ENCODE measurements around the gene CHD6.

Gene CHD6

DNA sequence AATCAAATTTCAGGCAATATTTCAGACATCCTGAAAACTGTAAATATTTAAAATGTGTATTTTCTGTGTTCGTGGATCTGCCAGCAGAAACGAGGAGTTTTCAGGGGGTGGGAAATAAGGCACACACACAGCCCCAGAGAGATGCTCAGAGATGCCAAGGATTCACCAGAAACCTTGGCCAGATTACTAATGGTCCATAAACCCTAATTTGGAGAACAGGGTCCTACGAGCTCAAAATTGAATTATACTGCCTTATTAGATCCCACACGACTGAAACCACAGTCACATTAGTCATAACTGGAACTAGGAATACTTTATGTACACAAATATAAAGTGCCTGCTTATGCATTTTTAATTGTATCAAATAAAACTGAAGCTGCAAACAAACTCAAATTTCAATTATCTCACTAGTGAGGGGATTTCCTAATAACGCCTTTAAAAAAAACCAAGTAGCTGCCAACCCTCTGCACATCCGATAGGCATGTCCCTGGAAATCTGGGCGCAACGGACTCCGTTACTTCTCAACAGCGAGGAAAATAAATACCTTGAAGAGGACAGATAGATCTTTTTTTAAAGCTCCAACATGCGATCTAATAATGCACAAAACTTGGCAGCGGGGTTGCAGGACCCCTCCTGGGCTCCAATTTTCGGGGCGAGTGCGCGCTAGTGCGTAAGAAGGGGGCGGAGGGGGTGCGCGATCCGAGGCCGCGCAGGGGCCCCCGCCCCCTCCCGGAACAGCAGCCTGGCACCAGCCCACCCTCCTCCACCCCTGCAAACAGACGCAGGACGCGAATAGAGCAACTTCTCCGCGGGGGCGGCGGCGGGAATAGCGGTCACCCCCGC, 897 bp downstream of the CHD6 start (continued):
- TF ChIP-seq ZNF692 (tag by site-specific recombination; IDR thresholded peaks at IDR 0.05) (no peak), PRDM10 (tag by site-specific recombination; IDR thresholded peaks at IDR 0.05) (no peak), ZBTB8A (tag by site-specific recombination; IDR thresholded peaks at IDR 0.05) (peak; percentile 29; the same call in 1 of the 2 replicates), ZNF629 (tag by site-specific recombination; IDR thresholded peaks at IDR 0.05) (0 out of 2 replicates have a peak, but pooled peaks have one; percentile 12), ZNF449 (tag by site-specific recombination; IDR thresholded peaks at IDR 0.05) (no peak), ZNF843 (tag by site-specific recombination; IDR thresholded peaks at IDR 0.05) (no peak), ZBTB20 (tag by site-specific recombination; IDR thresholded peaks at IDR 0.05) (peak; percentile 40; the same call in 1 of the 2 replicates), ZNF202 (tag by site-specific recombination; IDR thresholded peaks at IDR 0.05; ENCODE audit: borderline replicate concordance) (no peak), ZNF501 (tag by site-specific recombination; IDR thresholded peaks at IDR 0.05) (no peak), KLF10 (tag by site-specific recombination; IDR thresholded peaks at IDR 0.05) (0 out of 2 replicates have a peak, but pooled peaks have one; percentile 15), ZNF776 (tag by site-specific recombination; IDR thresholded peaks at IDR 0.05; ENCODE audit: borderline replicate concordance) (no peak), KLF8 (tag by site-specific recombination; IDR thresholded peaks at IDR 0.05) (peak; percentile 22; the same call in 1 of the 2 replicates), ZBTB10 (tag by site-specific recombination; IDR thresholded peaks at IDR 0.05) (0 out of 2 replicates have a peak, but pooled peaks have one; percentile 30), ZNF792 (tag by site-specific recombination; IDR thresholded peaks at IDR 0.05) (no peak), ZXDB (tag by site-specific recombination; IDR thresholded peaks at IDR 0.05) (peak; percentile 56; the same call in 1 of the 2 replicates), ZFP69B (tag by site-specific recombination; IDR thresholded peaks at IDR 0.05) (no peak)
- TF ChIP-seq, protein P1, sequence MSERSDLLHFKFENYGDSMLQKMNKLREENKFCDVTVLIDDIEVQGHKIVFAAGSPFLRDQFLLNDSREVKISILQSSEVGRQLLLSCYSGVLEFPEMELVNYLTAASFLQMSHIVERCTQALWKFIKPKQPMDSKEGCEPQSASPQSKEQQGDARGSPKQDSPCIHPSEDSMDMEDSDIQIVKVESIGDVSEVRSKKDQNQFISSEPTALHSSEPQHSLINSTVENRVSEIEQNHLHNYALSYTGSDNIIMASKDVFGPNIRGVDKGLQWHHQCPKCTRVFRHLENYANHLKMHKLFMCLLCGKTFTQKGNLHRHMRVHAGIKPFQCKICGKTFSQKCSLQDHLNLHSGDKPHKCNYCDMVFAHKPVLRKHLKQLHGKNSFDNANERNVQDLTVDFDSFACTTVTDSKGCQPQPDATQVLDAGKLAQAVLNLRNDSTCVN (tag by site-specific recombination; optimal IDR thresholded peaks at IDR 0.05) = peak; percentile 79
